Stimulated activated CD8-positive, alpha-beta memory T cell treated with anti-CD3 and anti-CD28 coated beads, Interleukin-7, amount 100 ng/mL, for 1 hour (primary cell): ENCODE data around the gene SETD2.

Experiments
- DNase-seq, 2 donors: peaks; one replicate each; pipeline ENCODE4 v3.0.0-alpha.2; 2020; ENCODE audit warnings: low read depth in 2 of 2

The SETD2 gene

GRCh38 chr3:46984591-46985459 is 179.1 kb downstream of the SETD2 start:
- DNase-seq = no peak

GRCh38 chr3:46982546-46982945 is 181.4 kb downstream of the SETD2 start:
- no peak for DNase-seq

- DNase-seq = no peak
Observed at GRCh38 chr3:46981932-46982471, 181.9 kb downstream of the SETD2 start.

- no peak for DNase-seq
Observed at GRCh38 chr3:46979958-46980497, 183.9 kb downstream of the SETD2 start.

- peak; percentile 86 to 88 for DNase-seq
Observed at GRCh38 chr3:46978985-46979944, 184.6 kb downstream of the SETD2 start, which contains the start of gene NBEAL2. TSS of gene NBEAL2 (plus strand) at chr3:46979666. CDS start at chr3:46979862, 196 bp downstream.

GRCh38 chr3:46978381-46978780 is 185.5 kb downstream of the SETD2 start:
- DNase-seq = no peak

GRCh38 chr3:46977811-46978195 is 186.1 kb downstream of the SETD2 start:
- DNase-seq = no peak

GRCh38 chr3:46976326-46977190 is 187.4 kb downstream of the SETD2 start, which contains the start of gene CCDC12:
TSS of gene CCDC12 (minus strand) at chr3:46976745. CDS start at chr3:46976732, 13 bp downstream.
- DNase-seq = peak; percentile 78 to 79

GRCh38 chr3:46974421-46975171 is 189.3 kb downstream of the SETD2 start:
- no peak for DNase-seq

GRCh38 chr3:46972396-46972795 is 191.5 kb downstream of the SETD2 start:
- DNase-seq = no peak

- no peak for DNase-seq
Observed at GRCh38 chr3:46971742-46972141, 192.2 kb downstream of the SETD2 start.

GRCh38 chr3:46971151-46971550 is 192.8 kb downstream of the SETD2 start:
- no peak for DNase-seq

- no peak for DNase-seq
Observed at GRCh38 chr3:46970391-46971091, 193.4 kb downstream of the SETD2 start.

- DNase-seq = no peak
Observed at GRCh38 chr3:46968783-46969428, 195.0 kb downstream of the SETD2 start.

GRCh38 chr3:46966811-46967210 is 197.1 kb downstream of the SETD2 start:
- no peak for DNase-seq
